ENCODE measurements around the gene CSNK2A1. TPM values are rescaled to one million over a fixed set of nuclear protein-coding genes. Genes with fewer than 3 reads are reported as not detected.
"Not testable (repeated sequence)": the region's sequence is repeated elsewhere in the genome, so short reads cannot be mapped to it uniquely, and the experiment has no call there.

The CSNK2A1 gene
- total RNA-seq, 2 donors from 2014 or later = 71.4 to 74.8 TPM

- intact Hi-C loops (cut with DNase I) = loop anchor here in 1 of 2 donors (10.0 kb wide), 1 partner anchor 574 kb away; the partner anchor contains the start of gene PSMF1
- DNase-seq (ENCODE audit: low spot score) = no peak
Observed at GRCh38 chr20:540391-541201, 3.0 kb downstream of the CSNK2A1 start.

- intact Hi-C loops (cut with DNase I) = loop anchor here in 1 of 2 donors (10.0 kb wide), 1 partner anchor 575 kb away; the partner anchor contains the start of gene PSMF1
- no peak for DNase-seq (ENCODE audit: low spot score)
Observed at GRCh38 chr20:539848-540247, 3.7 kb downstream of the CSNK2A1 start.

GRCh38 chr20:539191-539590 is 4.4 kb downstream of the CSNK2A1 start:
- intact Hi-C loops (cut with DNase I) = no loop called here
- DNase-seq (ENCODE audit: low spot score) = no peak

- intact Hi-C loops (cut with DNase I) = no loop called here
- DNase-seq (ENCODE audit: low spot score) = no peak
Observed at GRCh38 chr20:537983-538382, 5.6 kb downstream of the CSNK2A1 start.

- intact Hi-C loops (cut with DNase I) = no loop called here
- DNase-seq (ENCODE audit: low spot score) = no peak
Observed at GRCh38 chr20:536426-537010, 7.1 kb downstream of the CSNK2A1 start.

GRCh38 chr20:535958-536357 is 7.6 kb downstream of the CSNK2A1 start:
- DNase-seq (ENCODE audit: low spot score) = no peak
- intact Hi-C loops (cut with DNase I) = no loop called here

GRCh38 chr20:533526-533925 is 10.1 kb downstream of the CSNK2A1 start:
- intact Hi-C loops (cut with DNase I) = no loop called here
- DNase-seq (ENCODE audit: low spot score) = no peak

GRCh38 chr20:532530-532929 is 11.1 kb downstream of the CSNK2A1 start:
- intact Hi-C loops (cut with DNase I) = no loop called here
- DNase-seq (ENCODE audit: low spot score) = no peak

- DNase-seq (ENCODE audit: low spot score) = no peak
- intact Hi-C loops (cut with DNase I) = no loop called here
Observed at GRCh38 chr20:531608-532007, 12.0 kb downstream of the CSNK2A1 start.

- intact Hi-C loops (cut with DNase I) = no loop called here
- no peak for DNase-seq (ENCODE audit: low spot score)
Observed at GRCh38 chr20:530321-530720, 13.3 kb downstream of the CSNK2A1 start.

GRCh38 chr20:528923-529604 is 14.5 kb downstream of the CSNK2A1 start:
- DNase-seq (ENCODE audit: low spot score) = no peak
- intact Hi-C loops (cut with DNase I) = no loop called here

GRCh38 chr20:527571-527886 is 16.1 kb downstream of the CSNK2A1 start:
- intact Hi-C loops (cut with DNase I) = no loop called here
- no peak for DNase-seq (ENCODE audit: low spot score)

GRCh38 chr20:521860-522259 is 21.7 kb downstream of the CSNK2A1 start:
- intact Hi-C loops (cut with DNase I) = no loop called here
- no peak for DNase-seq (ENCODE audit: low spot score)

GRCh38 chr20:519999-520398 is 23.6 kb downstream of the CSNK2A1 start:
- intact Hi-C loops (cut with DNase I) = no loop called here
- DNase-seq (ENCODE audit: low spot score) = no peak

GRCh38 chr20:517221-517620 is 26.4 kb downstream of the CSNK2A1 start:
- DNase-seq (ENCODE audit: low spot score) = no peak
- intact Hi-C loops (cut with DNase I) = no loop called here

- DNase-seq (ENCODE audit: low spot score) = no peak
- intact Hi-C loops (cut with DNase I) = no loop called here
Observed at GRCh38 chr20:516799-517198, 26.8 kb downstream of the CSNK2A1 start.

- no peak for DNase-seq (ENCODE audit: low spot score)
- intact Hi-C loops (cut with DNase I) = no loop called here
Observed at GRCh38 chr20:515696-516095, 27.9 kb downstream of the CSNK2A1 start.

GRCh38 chr20:513429-513828 is 30.2 kb downstream of the CSNK2A1 start:
- intact Hi-C loops (cut with DNase I) = no loop called here
- no peak for DNase-seq (ENCODE audit: low spot score)

- intact Hi-C loops (cut with DNase I); DNase-seq (ENCODE audit: low spot score): not testable (repeated sequence)
Observed at GRCh38 chr20:510328-511057, 33.1 kb downstream of the CSNK2A1 start.

- DNase-seq (ENCODE audit: low spot score); intact Hi-C loops (cut with DNase I): not testable (repeated sequence)
Observed at GRCh38 chr20:508364-508787, 35.2 kb downstream of the CSNK2A1 start.

Data from posterior vena cava (tissue), 2 donors.